DMS153 treated with DMSO at 0.1 percent for 48 hours (cell line): ENCODE results near the gene SPP1.
"Not testable (repeated sequence)": the region's sequence is repeated elsewhere in the genome, so short reads cannot be mapped to it uniquely, and the experiment has no call there.

ENCODE experiments used
- DNase-seq: peaks from one replicate; lab custom pipeline; 2025; ENCODE audit not compliant: unreplicated experiment; lab: John Stamatoyannopoulos, UW

SPP1 gene

DNA sequence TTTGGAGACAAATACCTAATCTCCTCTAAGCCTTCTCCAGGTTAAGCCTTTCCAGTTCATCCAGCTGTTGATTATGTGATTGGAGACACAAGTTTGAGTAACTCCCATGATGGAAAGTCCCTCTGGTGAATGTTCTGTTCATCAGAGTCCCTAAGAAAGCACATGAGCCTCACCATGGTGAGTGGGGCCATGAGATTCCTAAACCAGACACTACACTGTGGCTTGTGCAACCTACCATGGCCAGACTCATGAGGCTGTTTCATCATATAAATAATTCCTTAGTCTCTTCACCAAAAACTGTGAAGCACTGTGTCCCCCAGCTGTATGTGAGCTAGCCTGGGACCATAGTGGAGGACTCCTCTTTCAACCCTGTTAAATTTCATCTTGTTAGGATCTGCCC, 46.3 kb downstream of the SPP1 start:
- no peak for DNase-seq

DNA sequence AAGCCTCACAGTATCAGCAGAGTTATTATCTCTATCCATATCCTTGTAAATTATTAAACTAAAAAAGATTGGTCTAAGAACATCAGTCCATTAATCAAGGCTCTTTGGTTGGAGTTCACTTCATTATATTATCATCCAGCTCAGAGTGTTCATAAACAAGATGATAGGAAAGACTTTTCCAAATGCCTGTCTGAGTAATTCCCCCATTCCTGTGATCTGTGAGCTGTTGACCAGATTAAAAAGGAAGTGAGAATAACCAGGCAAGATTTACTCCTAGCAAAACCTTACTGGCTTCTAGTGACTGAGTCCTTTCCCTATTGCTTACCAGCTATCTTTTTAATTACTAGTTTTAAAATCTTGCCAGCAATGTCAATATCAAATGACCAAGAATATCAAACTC, 46.8 kb downstream of the SPP1 start:
- DNase-seq = no peak

- not testable (repeated sequence) for DNase-seq
Measured at GRCh38 chr4:88025868-88026661, 50.6 kb downstream of the SPP1 start.

GRCh38 chr4:88027611-88028608, 52.4 kb downstream of the SPP1 start:
- no peak for DNase-seq

- no peak for DNase-seq
Measured at GRCh38 chr4:88028946-88029345, 53.4 kb downstream of the SPP1 start.

GRCh38 chr4:88029556-88029955, 54.0 kb downstream of the SPP1 start:
- no peak for DNase-seq

- no peak for DNase-seq
Measured at GRCh38 chr4:88030565-88031310, 55.2 kb downstream of the SPP1 start.
